Neural cell (in vitro differentiated cells): ENCODE data around the gene CSRNP3. TPM values are rescaled to one million over a fixed set of nuclear protein-coding genes. Genes with fewer than 3 reads are reported as not detected.
A peak's percentile ranks its signal among the peaks of the same experiment; 100 is the strongest.

Experiments
- H2AFZ ChIP-seq: fragments of 200-600, 300-800 bp; sonication (generic), shearing (Covaris generic); 2 replicates; pipeline ENCODE4 v1.6.0; 2014; ENCODE audit warnings: low read depth, mild to moderate bottlenecking, antibody characterized with exemption, low read length, moderate library complexity
- H3F3A ChIP-seq: fragments of 200-600 bp; shearing (Covaris generic); 2 replicates; pipeline ENCODE4 v1.6.1; 2016; ENCODE audit warnings: mild to moderate bottlenecking, moderate library complexity, mixed read lengths, antibody characterized with exemption, low read length; ENCODE audit not compliant: insufficient read depth, poor library complexity, severe bottlenecking
- H3K27ac ChIP-seq: fragments of 200-600, 300-800 bp; sonication (generic), shearing (Covaris generic); 2 replicates; pipeline ENCODE4 v1.5.1; 2014; ENCODE audit warnings: mild to moderate bottlenecking, low read length, moderate library complexity
- H3K27me3 ChIP-seq: fragments of 300-800, 200-600 bp; sonication (generic), shearing (Covaris generic); 2 replicates; pipeline ENCODE4 v1.6.0; 2014; ENCODE audit warnings: mild to moderate bottlenecking, low read depth, low read length, moderate library complexity; ENCODE audit not compliant: insufficient read depth
- H3K36me3 ChIP-seq: fragments of 300-800, 200-600 bp; sonication (generic), shearing (Covaris generic); 2 replicates; pipeline ENCODE4 v1.5.1; 2014; ENCODE audit warnings: mild to moderate bottlenecking, antibody characterized with exemption, low read length, moderate library complexity; ENCODE audit not compliant: insufficient read depth
- H3K4me2 ChIP-seq: fragments of 300-800, 200-600 bp; sonication (generic), shearing (Covaris generic); 2 replicates; pipeline ENCODE4 v1.6.0; 2014; ENCODE audit warnings: mild to moderate bottlenecking, low read length
- H3K4me3 ChIP-seq: fragments of 300-800, 200-600 bp; sonication (generic), shearing (Covaris generic); 2 replicates; pipeline ENCODE4 v1.5.1; 2014; ENCODE audit warnings: mild to moderate bottlenecking, low read length, moderate library complexity
- H3K79me2 ChIP-seq: fragments of 200-600 bp; shearing (Covaris generic); replicated peaks from 2 replicates; pipeline ENCODE4 v1.6.0; 2014; ENCODE audit warnings: mild to moderate bottlenecking, low read length, moderate library complexity; ENCODE audit not compliant: insufficient read depth
- H3K9ac ChIP-seq: fragments of 300-800, 200-600 bp; sonication (generic), shearing (Covaris generic); 2 replicates; pipeline ENCODE4 v1.6.1; 2016; ENCODE audit warnings: mild to moderate bottlenecking, low read length, mixed read lengths
- H3K9me2 ChIP-seq: fragments of 200-600 bp; shearing (Covaris generic); 2 replicates; pipeline ENCODE4 v1.6.1; 2016; ENCODE audit warnings: mild to moderate bottlenecking, low read length, mixed read lengths; ENCODE audit not compliant: insufficient read depth
- H3K9me3 ChIP-seq: fragments of 200-600, 300-800 bp; sonication (generic), shearing (Covaris generic); 2 replicates; pipeline ENCODE4 v1.6.1; 2016; ENCODE audit warnings: mild to moderate bottlenecking, mixed run types, low read length, moderate library complexity, mixed read lengths
- H4K20me1 ChIP-seq: fragments of 200-600 bp; shearing (Covaris generic); 2 replicates; pipeline ENCODE4 v1.6.1; 2016; ENCODE audit warnings: mild to moderate bottlenecking, mixed run types; ENCODE audit not compliant: insufficient read depth
- EP300 ChIP-seq: fragments of 450-650 bp; conservative IDR thresholded peaks from 2 replicates; pipeline ENCODE4 v1.6.1; 2014; ENCODE audit warnings: antibody characterized with exemption, mild to moderate bottlenecking, moderate library complexity; ENCODE audit not compliant: poor library complexity, severe bottlenecking
- EZH2 ChIP-seq: fragments of 200-600, 300-800 bp; shearing (Covaris generic), sonication (generic); IDR thresholded peaks from 2 replicates; pipeline ENCODE4 v1.6.1; 2014; ENCODE audit warnings: antibody characterized with exemption, low read length, borderline replicate concordance, mild to moderate bottlenecking; ENCODE audit not compliant: insufficient read depth, poor library complexity, severe bottlenecking
- MXI1 ChIP-seq: fragments of 450-650 bp; conservative IDR thresholded peaks from 2 replicates; pipeline ENCODE4 v1.6.1; 2014; ENCODE audit warnings: antibody characterized with exemption, mild to moderate bottlenecking; ENCODE audit not compliant: poor library complexity, severe bottlenecking
- POLR2AphosphoS5 ChIP-seq: IDR thresholded peaks from 2 replicates; pipeline ENCODE4 v1.6.1; 2012
- RAD21 ChIP-seq: fragments of 450-650 bp; conservative IDR thresholded peaks from 2 replicates; pipeline ENCODE4 v1.6.1; 2014; ENCODE audit warnings: antibody characterized with exemption, mild to moderate bottlenecking, moderate library complexity
- REST ChIP-seq: IDR thresholded peaks from 2 replicates; pipeline ENCODE4 v1.6.1; 2012; ENCODE audit warnings: borderline replicate concordance
- SMC3 ChIP-seq: fragments of 450-650 bp; conservative IDR thresholded peaks from 2 replicates; pipeline ENCODE4 v1.6.1; 2014; ENCODE audit warnings: antibody characterized with exemption, mild to moderate bottlenecking, moderate library complexity; ENCODE audit not compliant: poor library complexity
- TAF1 ChIP-seq: IDR thresholded peaks from 2 replicates; pipeline ENCODE4 v1.6.1; 2012; ENCODE audit warnings: low read depth
- polyA plus RNA-seq: library from polyadenylated mRNA; depleted of rRNA; stranded (reverse); fragments of >200 nt; gene quantifications from 2 replicates; pipeline ENCODE4 v1.2.3, GENCODE V29; 2014
- TF ChIP-seq, protein P1 (sequence below): fragments of 450-650 bp; IDR thresholded peaks from 2 replicates; pipeline ENCODE4 v1.5.1; 2014; ENCODE audit warnings: antibody characterized with exemption, mild to moderate bottlenecking, moderate library complexity; ENCODE audit not compliant: poor library complexity, severe bottlenecking

CSRNP3 gene
- polyA plus RNA-seq, 1 donor from 2014 or later, result 66.6 TPM

DNA sequence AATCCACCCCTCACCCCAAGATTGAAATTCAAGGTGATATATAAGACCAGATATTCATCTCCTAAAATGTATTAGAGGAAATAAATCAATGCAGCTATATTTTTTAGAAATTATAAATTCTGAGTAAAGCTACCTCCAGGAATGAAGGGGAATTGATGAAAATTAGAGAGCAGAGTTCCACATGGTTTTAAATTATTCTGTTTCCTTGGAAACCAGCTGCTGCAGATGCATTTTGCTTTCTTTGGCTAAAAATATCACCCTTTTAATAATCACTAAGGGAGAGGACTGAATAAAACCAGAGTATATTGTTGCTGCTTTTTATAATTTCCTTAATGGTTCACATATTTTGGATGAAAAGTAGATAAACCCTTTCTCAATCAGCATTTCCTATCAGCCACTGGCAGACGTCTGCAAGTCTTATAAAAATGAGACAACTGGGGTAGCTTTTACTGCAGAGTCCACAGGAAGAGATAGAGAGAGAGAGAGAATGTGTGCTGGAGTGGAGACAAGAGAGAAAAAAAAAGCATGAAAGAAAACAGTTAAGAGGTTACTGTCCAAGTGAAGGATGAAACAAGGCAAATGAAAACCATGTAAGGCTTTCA is 2.0 kb downstream of the CSRNP3 start:
- no peaks in the 10 kb centered on the region for H3K36me3 ChIP-seq
- H4K20me1 ChIP-seq, result no peaks in the 10 kb centered on the region
- H3K27ac ChIP-seq, result peak overlapping the region; percentile 94
- H3F3A ChIP-seq, result peaks cover 4% of the 10 kb centered on the region
- no peaks in the 10 kb centered on the region for H3K27me3 ChIP-seq
- H3K9ac ChIP-seq, result peak overlapping the region; percentile 71
- peak overlapping the region; percentile 67 for H3K4me3 ChIP-seq
- H3K4me2 ChIP-seq, result peak overlapping the region; percentile 84
- no peaks in the 10 kb centered on the region for H3K9me3 ChIP-seq
- peak; percentile 55 for TF ChIP-seq SMC3
- peak; percentile 90 for TF ChIP-seq MXI1
- TF ChIP-seq REST, result no peak
- no peak for TF ChIP-seq EZH2
- peak; percentile 38 for TF ChIP-seq RAD21
- TF ChIP-seq, protein P1, sequence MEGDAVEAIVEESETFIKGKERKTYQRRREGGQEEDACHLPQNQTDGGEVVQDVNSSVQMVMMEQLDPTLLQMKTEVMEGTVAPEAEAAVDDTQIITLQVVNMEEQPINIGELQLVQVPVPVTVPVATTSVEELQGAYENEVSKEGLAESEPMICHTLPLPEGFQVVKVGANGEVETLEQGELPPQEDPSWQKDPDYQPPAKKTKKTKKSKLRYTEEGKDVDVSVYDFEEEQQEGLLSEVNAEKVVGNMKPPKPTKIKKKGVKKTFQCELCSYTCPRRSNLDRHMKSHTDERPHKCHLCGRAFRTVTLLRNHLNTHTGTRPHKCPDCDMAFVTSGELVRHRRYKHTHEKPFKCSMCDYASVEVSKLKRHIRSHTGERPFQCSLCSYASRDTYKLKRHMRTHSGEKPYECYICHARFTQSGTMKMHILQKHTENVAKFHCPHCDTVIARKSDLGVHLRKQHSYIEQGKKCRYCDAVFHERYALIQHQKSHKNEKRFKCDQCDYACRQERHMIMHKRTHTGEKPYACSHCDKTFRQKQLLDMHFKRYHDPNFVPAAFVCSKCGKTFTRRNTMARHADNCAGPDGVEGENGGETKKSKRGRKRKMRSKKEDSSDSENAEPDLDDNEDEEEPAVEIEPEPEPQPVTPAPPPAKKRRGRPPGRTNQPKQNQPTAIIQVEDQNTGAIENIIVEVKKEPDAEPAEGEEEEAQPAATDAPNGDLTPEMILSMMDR, result no peak
- no peak for TF ChIP-seq TAF1
- TF ChIP-seq POLR2AphosphoS5, result peak; percentile 55
- peak; percentile 56 for TF ChIP-seq EP300
- H3K79me2 ChIP-seq, result peaks cover 69% of the 10 kb centered on the region
- peak overlapping the region; percentile 49 for H2AFZ ChIP-seq
- no peaks in the 10 kb centered on the region for H3K9me2 ChIP-seq

- no peaks in the 10 kb centered on the region for H4K20me1 ChIP-seq
- no peaks in the 10 kb centered on the region for H3K9me3 ChIP-seq
- H3K27ac ChIP-seq, result peak overlapping the region; percentile 94
- no peaks in the 10 kb centered on the region for H3K9me2 ChIP-seq
- peaks cover 4% of the 10 kb centered on the region for H3F3A ChIP-seq
- peak overlapping the region; percentile 67 for H3K4me3 ChIP-seq
- H2AFZ ChIP-seq, result no peak overlapping the region
- peak overlapping the region; percentile 71 for H3K9ac ChIP-seq
- peaks cover 80% of the 10 kb centered on the region for H3K79me2 ChIP-seq
- TF ChIP-seq EZH2, result no peak
- TF ChIP-seq EP300, result no peak
- no peak for TF ChIP-seq POLR2AphosphoS5
- no peak for TF ChIP-seq SMC3
- TF ChIP-seq, protein P1, result no peak
- TF ChIP-seq MXI1, result no peak
- TF ChIP-seq RAD21, result no peak
- TF ChIP-seq REST, result no peak
- TF ChIP-seq TAF1, result no peak
- no peaks in the 10 kb centered on the region for H3K27me3 ChIP-seq
- no peaks in the 10 kb centered on the region for H3K36me3 ChIP-seq
- peak overlapping the region; percentile 84 for H3K4me2 ChIP-seq
Observed at GRCh38 chr2:165472922-165473321, 3.4 kb downstream of the CSRNP3 start.
